Breast epithelium (tissue), 3 donors: Measurements from ENCODE around the gene SLC35F4.

Source experiments
- CTCF ChIP-seq, 3 donors: fragments of 450-650 bp; IDR thresholded peaks; one replicate each; pipeline ENCODE4 v1.5.1; 2016 to 2017; ENCODE audit warnings: antibody characterized with exemption in 3 of 3, mild to moderate bottlenecking in 3 of 3, moderate library complexity in 3 of 3
- POLR2A ChIP-seq: fragments of 450-650 bp; IDR thresholded peaks from one replicate; pipeline ENCODE4 v1.6.1; 2016; ENCODE audit warnings: antibody characterized with exemption, mild to moderate bottlenecking, moderate library complexity

DNA sequence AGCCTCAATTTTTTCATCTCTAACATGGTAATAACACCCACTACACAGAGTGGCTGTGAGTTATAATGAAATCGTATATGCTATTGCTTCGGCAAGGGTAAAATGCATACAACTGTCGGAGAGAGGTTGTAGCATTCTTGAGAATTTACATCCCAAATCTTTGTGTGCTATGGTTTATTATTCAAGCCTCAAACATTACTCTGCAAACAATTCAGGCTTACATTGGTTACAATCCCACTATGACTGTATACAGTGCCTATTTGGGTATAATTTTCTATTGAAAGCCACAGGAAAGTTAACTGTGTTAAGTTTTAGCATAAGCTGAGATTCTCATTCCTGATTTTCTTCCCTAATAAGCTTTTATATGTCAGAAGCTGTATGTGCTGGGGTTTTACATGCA is 20.6 kb downstream of the SLC35F4 start:
- TF ChIP-seq CTCF (IDR thresholded peaks at IDR 0.05) (no peak), POLR2A (no peak)
